Body of pancreas (tissue), 4 donors: ENCODE results near the gene RPGRIP1L.

Experiments used
- CTCF ChIP-seq, 7 experiments: fragments of 450-650 bp in 4 of 7; fragments of 200-600 bp in 3 of 7; sonication (generic) in 3 of 7; IDR thresholded peaks; one replicate each; pipeline ENCODE4 v1.5.1; 2016 to 2019; ENCODE audit warnings: antibody characterized with exemption in 7 of 7
- POLR2A ChIP-seq, 3 donors: fragments of 450-650 bp; IDR thresholded peaks; one replicate each; pipeline ENCODE4 v1.6.1; 2016; ENCODE audit warnings: antibody characterized with exemption in 3 of 3, mild to moderate bottlenecking in 2 of 3

- no peak for TF ChIP-seq POLR2A (IDR thresholded peaks at IDR 0.05)
- no peak for TF ChIP-seq CTCF (IDR thresholded peaks at IDR 0.05)
Observed at GRCh38 chr16:53611179-53611696, 92.4 kb downstream of the RPGRIP1L start.
